ENCODE measurements around the gene IZUMO1. TPM values are rescaled to one million over a fixed set of nuclear protein-coding genes. Genes with fewer than 3 reads are reported as not detected.
A peak's percentile ranks its signal among the peaks of the same experiment; 100 is the strongest.
"Not testable (repeated sequence)": the region's sequence is repeated elsewhere in the genome, so short reads cannot be mapped to it uniquely, and the experiment has no call there.

The IZUMO1 gene
- total and polyA plus RNA-seq, 2 experiments from 2014 or later: not detected

DNA sequence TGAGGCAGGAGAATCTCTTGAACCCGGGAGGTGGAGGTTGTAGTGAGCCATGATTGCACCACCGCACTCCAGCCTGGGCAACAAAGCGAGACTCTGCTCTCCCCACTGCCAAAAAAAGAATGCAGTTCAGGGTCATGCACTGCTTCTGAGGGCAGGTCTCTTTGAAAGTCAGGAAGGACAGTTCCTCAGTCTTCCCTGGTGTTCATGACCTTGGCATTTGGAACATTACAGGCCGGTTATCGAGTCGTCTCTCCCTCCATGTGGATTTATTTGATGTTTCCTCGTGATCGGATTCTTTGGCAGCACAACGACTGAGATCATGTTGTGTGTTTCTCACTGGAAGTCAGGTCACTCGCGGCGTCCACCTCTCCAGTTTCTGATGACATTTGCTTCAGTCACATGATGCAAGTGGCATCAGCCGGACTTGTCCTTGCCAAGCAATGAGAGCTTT, 25.8 kb upstream of the IZUMO1 start:
- no peaks in the 10 kb centered on the region for H3K36me3 ChIP-seq
- no peaks in the 10 kb centered on the region for H3K9me3 ChIP-seq (ENCODE audit: low read depth)
- no peaks in the 10 kb centered on the region for H3K4me1 ChIP-seq (ENCODE audit: low read depth)
- no peak for DNase-seq (ENCODE audit: low read depth in 1 of 2, low spot score in 1 of 2)
- no peaks in the 10 kb centered on the region for H3K27me3 ChIP-seq
- H3K27ac ChIP-seq: no peak overlapping the region
- H3K4me3 ChIP-seq: no peak overlapping the region
- TF ChIP-seq, protein P1, sequence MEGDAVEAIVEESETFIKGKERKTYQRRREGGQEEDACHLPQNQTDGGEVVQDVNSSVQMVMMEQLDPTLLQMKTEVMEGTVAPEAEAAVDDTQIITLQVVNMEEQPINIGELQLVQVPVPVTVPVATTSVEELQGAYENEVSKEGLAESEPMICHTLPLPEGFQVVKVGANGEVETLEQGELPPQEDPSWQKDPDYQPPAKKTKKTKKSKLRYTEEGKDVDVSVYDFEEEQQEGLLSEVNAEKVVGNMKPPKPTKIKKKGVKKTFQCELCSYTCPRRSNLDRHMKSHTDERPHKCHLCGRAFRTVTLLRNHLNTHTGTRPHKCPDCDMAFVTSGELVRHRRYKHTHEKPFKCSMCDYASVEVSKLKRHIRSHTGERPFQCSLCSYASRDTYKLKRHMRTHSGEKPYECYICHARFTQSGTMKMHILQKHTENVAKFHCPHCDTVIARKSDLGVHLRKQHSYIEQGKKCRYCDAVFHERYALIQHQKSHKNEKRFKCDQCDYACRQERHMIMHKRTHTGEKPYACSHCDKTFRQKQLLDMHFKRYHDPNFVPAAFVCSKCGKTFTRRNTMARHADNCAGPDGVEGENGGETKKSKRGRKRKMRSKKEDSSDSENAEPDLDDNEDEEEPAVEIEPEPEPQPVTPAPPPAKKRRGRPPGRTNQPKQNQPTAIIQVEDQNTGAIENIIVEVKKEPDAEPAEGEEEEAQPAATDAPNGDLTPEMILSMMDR (IDR thresholded peaks at IDR 0.05; ENCODE audit: low read depth, low read length): no peak

DNA sequence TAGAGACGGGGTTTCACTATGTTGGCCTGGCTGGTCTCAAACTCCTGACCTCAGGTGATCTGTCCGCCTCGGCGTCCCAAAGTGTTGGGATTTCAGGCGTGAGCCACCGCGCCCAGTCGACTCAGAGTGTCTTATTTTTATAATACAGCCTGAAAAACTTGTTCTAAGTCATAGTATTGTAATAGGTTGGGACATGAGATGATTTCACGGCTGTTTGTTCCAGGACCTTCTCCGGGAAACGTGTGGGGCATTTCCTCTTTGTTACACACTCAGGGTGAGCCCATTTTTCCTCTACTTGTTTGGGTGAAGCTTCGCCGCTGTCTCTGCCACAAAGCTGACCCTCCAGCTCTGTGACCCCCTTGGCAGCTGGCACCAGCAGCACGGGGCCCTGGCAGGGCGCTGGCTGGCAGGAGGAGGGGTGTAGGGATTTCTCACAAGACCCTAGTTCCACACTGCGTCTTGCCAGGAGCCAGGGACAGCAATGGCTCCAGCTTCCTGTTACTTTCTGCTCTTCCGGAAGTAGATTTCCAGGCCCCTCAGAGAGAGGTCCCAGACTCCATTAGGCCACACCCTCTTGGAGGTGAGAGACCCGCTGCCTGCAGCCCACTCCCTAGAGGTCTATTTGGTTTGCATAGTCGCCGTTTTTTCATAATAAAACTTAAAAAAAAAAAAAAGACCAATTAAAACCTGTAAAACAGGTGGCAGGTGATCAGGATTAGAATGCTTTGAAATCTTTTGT, 24.2 kb upstream of the IZUMO1 start:
- Histone ChIP-seq H3K27ac (no peak overlapping the region), H3K9me3 (ENCODE audit: low read depth) (no peaks in the 10 kb centered on the region), H3K27me3 (no peaks in the 10 kb centered on the region), H3K36me3 (no peaks in the 10 kb centered on the region), H3K4me1 (ENCODE audit: low read depth) (no peaks in the 10 kb centered on the region), H3K4me3 (no peak overlapping the region)
- no peak for DNase-seq (ENCODE audit: low read depth in 1 of 2, low spot score in 1 of 2)
- TF ChIP-seq, protein P1 (IDR thresholded peaks at IDR 0.05; ENCODE audit: low read depth, low read length): no peak

DNA sequence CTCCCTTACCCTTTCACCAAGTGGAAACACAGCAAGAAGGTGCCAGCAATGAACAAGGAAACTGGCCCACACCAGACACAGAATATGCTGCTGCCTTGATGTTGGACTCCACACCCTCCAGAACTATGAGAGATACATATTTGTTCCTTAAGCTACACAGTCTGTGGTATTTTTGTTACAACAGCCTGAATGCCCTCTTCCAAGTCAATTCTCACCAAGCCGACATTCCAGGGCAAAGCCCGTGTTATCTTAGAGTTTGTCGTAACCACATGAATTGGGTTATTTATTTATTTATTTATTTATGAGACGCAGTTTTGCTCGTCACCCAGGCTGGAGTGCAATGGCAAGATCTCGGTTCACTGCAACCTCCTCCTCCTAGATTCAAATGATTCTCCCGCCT, 23.6 kb upstream of the IZUMO1 start:
- Histone ChIP-seq H3K27me3 (no peaks in the 10 kb centered on the region), H3K36me3 (no peaks in the 10 kb centered on the region), H3K4me1 (ENCODE audit: low read depth) (no peaks in the 10 kb centered on the region), H3K27ac (no peak overlapping the region), H3K9me3 (ENCODE audit: low read depth) (no peaks in the 10 kb centered on the region), H3K4me3 (no peak overlapping the region)
- DNase-seq (ENCODE audit: low read depth in 1 of 2, low spot score in 1 of 2): peak in 1 of 2 donors; percentile 88
- TF ChIP-seq, protein P1 (IDR thresholded peaks at IDR 0.05; ENCODE audit: low read depth, low read length): no peak

DNA sequence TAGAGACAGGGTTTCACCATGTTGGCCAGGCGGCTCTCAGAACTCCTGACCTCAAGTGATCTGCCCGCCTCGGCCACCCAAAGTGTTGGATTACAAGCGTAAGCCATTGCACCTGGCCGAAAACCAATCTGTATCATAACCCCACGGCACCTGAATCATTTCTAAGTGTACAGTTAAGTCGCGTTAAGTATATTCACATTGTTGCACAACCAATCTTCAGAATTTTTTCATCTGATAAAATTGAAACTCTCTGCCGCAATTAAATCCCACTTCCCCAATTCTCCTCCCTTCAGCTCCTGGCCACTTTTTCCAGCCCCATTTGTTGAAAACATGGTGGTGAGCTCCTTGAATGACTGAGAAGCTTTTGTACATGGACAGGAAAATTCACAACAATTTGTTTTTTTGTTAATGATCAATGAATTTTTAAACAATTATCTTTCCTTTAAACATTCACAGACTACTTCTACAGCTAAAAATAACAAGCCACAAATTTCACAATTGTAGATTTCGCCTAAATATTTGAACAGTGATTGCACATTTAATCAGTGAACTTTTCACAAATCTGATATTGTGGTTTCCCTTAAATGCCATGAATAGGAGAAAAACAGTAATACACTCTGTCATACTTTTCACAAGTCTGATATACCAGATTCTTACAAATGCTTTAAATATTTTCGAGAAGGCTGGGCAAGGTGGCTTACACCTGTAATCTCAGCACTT, 22.4 kb upstream of the IZUMO1 start:
- TF ChIP-seq, protein P1 (IDR thresholded peaks at IDR 0.05; ENCODE audit: low read depth, low read length): no peak
- H3K27me3 ChIP-seq: no peaks in the 10 kb centered on the region
- H3K36me3 ChIP-seq: no peaks in the 10 kb centered on the region
- H3K27ac ChIP-seq: no peak overlapping the region
- H3K4me1 ChIP-seq (ENCODE audit: low read depth): no peaks in the 10 kb centered on the region
- H3K9me3 ChIP-seq (ENCODE audit: low read depth): no peaks in the 10 kb centered on the region
- no peak overlapping the region for H3K4me3 ChIP-seq
- peak in 1 of 2 donors; percentile 67 for DNase-seq (ENCODE audit: low read depth in 1 of 2, low spot score in 1 of 2)

DNA sequence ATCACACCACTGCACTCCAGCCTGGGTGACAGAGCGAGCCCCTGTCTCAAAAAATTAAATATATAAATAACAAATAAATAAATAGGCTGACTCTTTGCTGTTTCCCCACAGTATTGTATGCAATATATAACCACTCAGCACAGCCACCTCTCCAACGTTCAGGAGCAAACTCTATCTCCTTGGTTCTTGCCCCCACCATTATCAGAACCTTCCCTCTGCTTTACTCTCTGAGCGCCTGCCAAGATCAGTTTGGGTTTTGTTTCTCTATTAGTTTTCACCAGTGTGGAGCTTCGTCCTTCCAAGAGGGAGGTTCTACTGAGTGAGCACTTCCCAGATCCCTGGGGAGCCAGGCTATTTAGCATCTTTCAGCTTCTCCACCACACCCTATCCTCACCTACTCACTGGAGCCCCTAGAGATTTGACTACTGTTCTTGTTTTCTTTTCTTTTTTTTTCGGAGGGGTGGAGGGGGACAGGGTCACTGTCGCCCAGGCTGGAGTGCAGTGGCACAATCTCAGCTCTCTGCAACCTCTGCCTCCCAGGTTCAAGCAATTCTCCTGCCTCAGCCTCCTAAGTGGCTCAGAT, 21.6 kb upstream of the IZUMO1 start:
- H3K27ac ChIP-seq; H3K27me3 ChIP-seq; H3K4me1 ChIP-seq (ENCODE audit: low read depth); H3K36me3 ChIP-seq; DNase-seq (ENCODE audit: low read depth in 1 of 2, low spot score in 1 of 2); H3K4me3 ChIP-seq; H3K9me3 ChIP-seq (ENCODE audit: low read depth): not testable (repeated sequence)

DNA sequence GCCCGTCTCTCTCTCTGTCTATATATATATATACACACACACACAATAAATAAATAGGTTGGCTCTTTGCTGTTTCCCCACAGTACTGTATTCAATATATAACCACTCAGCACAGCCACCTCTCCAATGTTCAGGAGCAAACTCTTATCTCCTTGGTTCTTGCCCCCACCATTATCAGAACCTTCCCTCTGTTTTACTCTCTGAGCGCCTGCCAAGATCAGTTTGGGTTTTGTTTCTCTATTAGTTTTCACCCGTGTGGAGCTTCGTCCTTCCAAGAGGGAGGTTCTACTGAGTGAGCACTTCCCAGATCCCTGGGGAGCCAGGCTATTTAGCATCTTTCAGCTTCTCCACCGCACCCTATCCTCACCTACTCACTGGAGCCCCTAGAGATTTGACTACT, 19.1 kb upstream of the IZUMO1 start:
- not testable (repeated sequence) for H3K36me3 ChIP-seq; DNase-seq (ENCODE audit: low read depth in 1 of 2, low spot score in 1 of 2)

More for the DNA sequence above, 19.1 kb upstream of the IZUMO1 start:
- H3K27me3 ChIP-seq; H3K27ac ChIP-seq; H3K4me1 ChIP-seq (ENCODE audit: low read depth); H3K4me3 ChIP-seq; H3K9me3 ChIP-seq (ENCODE audit: low read depth): not testable (repeated sequence)
